CD4-positive, CD25-positive, alpha-beta regulatory T cell (primary cell): ENCODE data around the gene RNF166. TPM values are rescaled to one million over a fixed set of nuclear protein-coding genes. Genes with fewer than 3 reads are reported as not detected.
A peak's percentile ranks its signal among the peaks of the same experiment; 100 is the strongest.

Source experiments
- ATAC-seq, 2 donors: fragments of 150-1000 bp; cut with Tn5 transposase; one replicate each; pipeline ENCODE4 v1.10.0; 2021; ENCODE audit warnings: low read depth in 2 of 2, moderate number of reproducible peaks in 2 of 2, moderate library complexity in 1 of 2
- DNase-seq, 3 donors: peaks; one replicate each; pipeline versions ENCODE4 v3.0.0 to v3.0.0-alpha.2; 2012 to 2022; ENCODE audit warnings: mixed read lengths in 1 of 3
- H3K27ac ChIP-seq: one replicate; pipeline ENCODE4 v1.7.0; 2013; ENCODE audit warnings: mild to moderate bottlenecking, low read length; ENCODE audit not compliant: insufficient read depth, poor library complexity, severe bottlenecking
- H3K27me3 ChIP-seq: one replicate; pipeline ENCODE4 v1.7.0; 2013; ENCODE audit warnings: low read length; ENCODE audit not compliant: control insufficient read depth, insufficient read depth
- H3K36me3 ChIP-seq: one replicate; pipeline ENCODE4 v1.7.0; 2013; ENCODE audit warnings: mild to moderate bottlenecking, low read length, moderate library complexity; ENCODE audit not compliant: control insufficient read depth, insufficient read depth
- H3K4me1 ChIP-seq: 2 replicates; pipeline ENCODE4 v1.7.0; 2013; ENCODE audit warnings: mild to moderate bottlenecking, low read length; ENCODE audit not compliant: insufficient read depth, control insufficient read depth, poor library complexity, severe bottlenecking
- H3K4me3 ChIP-seq: one replicate; pipeline ENCODE4 v1.7.0; 2013; ENCODE audit warnings: low read depth, mild to moderate bottlenecking, low read length, moderate library complexity
- H3K9me3 ChIP-seq, 2 experiments: 1 replicate in 1 of 2; 2 replicates in 1 of 2; pipeline ENCODE4 v1.7.0; 2013; ENCODE audit warnings: low read length in 2 of 2, mild to moderate bottlenecking in 1 of 2, moderate library complexity in 1 of 2; ENCODE audit not compliant: control insufficient read depth in 2 of 2
- H3K27ac Mint-ChIP-seq, 3 donors: one replicate each; pipeline ENCODE4 v1.8.0; 2020 to 2022; ENCODE audit warnings: mild to moderate bottlenecking in 3 of 3, mixed read lengths in 3 of 3, moderate library complexity in 2 of 3
- H3K27me3 Mint-ChIP-seq: one replicate; pipeline ENCODE4 v1.8.0; 2022; ENCODE audit warnings: mild to moderate bottlenecking, mixed read lengths
- H3K36me3 Mint-ChIP-seq: one replicate; pipeline ENCODE4 v1.8.0; 2020; ENCODE audit warnings: mixed read lengths
- H3K4me1 Mint-ChIP-seq, 4 donors: one replicate each; pipeline ENCODE4 v1.8.0; 2020 to 2022; ENCODE audit warnings: mixed read lengths in 4 of 4, mild to moderate bottlenecking in 1 of 4
- H3K4me3 Mint-ChIP-seq, 4 donors: one replicate each; pipeline ENCODE4 v1.8.0; 2020 to 2022; ENCODE audit warnings: mild to moderate bottlenecking in 4 of 4, mixed read lengths in 4 of 4, moderate library complexity in 3 of 4
- H3K9me3 Mint-ChIP-seq, 7 donors: one replicate each; pipeline ENCODE4 v1.8.0; 2020 to 2022; ENCODE audit warnings: mixed read lengths in 7 of 7, mild to moderate bottlenecking in 3 of 7, moderate library complexity in 2 of 7
- polyA plus RNA-seq, 4 donors: library from polyadenylated mRNA; unstranded; fragments of 300-500 nt; fragmentation: Illumina TruSeq; gene quantifications; one replicate each; pipeline ENCODE4 v1.2.3, GENCODE V29; 2021
- total RNA-seq: library from RNA; stranded (reverse); gene quantifications from one replicate; pipeline ENCODE4 v1.2.3, GENCODE V29; 2022

Gene RNF166
- total and polyA plus RNA-seq, 5 donors from 2014 or later, result 63.6 to 420 (median 98.0) TPM

DNA sequence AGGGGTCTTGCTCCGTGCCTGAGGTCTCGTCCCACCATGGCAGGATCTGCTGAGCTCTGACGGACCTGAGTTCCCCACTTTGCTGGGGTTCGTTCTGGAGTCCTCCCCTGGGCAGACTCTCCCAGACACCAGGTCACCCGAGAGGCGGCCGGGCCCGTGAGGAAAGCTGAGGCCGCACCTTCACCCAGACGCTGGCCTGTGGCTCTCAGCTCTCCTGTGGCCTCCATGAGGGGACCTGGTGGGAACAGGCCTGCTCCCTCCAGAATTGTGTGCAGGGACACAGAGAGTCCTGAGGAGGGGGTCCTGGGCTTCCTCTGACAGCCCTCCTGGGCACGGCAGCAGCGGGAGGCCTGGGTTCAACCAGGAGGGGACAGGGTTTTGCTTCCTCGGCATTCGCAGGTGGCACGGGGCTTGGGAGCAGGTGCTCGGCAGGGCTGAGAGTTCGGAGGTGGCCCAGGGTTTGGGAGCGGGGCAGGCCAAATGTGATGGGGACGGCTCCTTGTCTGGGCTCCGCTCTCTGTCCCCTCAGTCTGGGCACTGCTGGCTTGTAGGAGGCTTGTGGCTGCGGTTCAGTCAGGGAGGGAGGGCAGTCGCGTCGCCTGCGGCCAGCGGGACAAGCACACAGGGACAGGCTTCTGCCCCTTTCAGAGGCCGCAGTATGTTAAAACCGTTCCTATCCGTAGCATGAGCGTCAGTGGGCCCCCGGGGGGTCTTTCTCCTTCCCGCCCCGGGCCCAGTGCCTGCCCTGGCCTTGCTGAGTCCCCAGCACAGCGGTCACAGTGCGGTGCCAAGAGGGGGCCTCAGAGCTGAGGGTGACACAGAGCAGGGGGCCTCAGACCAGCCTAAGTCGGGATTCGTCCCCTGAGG is 11.8 kb downstream of the RNF166 start:
- peak overlapping the region in 2 of 3 donors; percentile 32 to 87 for H3K27ac Mint-ChIP-seq
- peaks cover 37% of the 10 kb centered on the region for H3K36me3 ChIP-seq
- no peaks in the 10 kb centered on the region for H3K9me3 Mint-ChIP-seq
- H3K4me3 ChIP-seq, result no peak overlapping the region
- DNase-seq (no peak), ATAC-seq (no peak)
- no peaks in the 10 kb centered on the region for H3K9me3 ChIP-seq
- H3K4me1 Mint-ChIP-seq, result peaks cover 0 to 66% (median 14%) of the 10 kb centered on the region in 4 donors
- peaks cover 63% of the 10 kb centered on the region for H3K4me1 ChIP-seq
- H3K27ac ChIP-seq, result peak overlapping the region; percentile 14
- peak overlapping the region in 1 of 4 donors; percentile 47 for H3K4me3 Mint-ChIP-seq
- peaks cover 3% of the 10 kb centered on the region for H3K36me3 Mint-ChIP-seq
- no peaks in the 10 kb centered on the region for H3K27me3 Mint-ChIP-seq
- no peaks in the 10 kb centered on the region for H3K27me3 ChIP-seq

DNA sequence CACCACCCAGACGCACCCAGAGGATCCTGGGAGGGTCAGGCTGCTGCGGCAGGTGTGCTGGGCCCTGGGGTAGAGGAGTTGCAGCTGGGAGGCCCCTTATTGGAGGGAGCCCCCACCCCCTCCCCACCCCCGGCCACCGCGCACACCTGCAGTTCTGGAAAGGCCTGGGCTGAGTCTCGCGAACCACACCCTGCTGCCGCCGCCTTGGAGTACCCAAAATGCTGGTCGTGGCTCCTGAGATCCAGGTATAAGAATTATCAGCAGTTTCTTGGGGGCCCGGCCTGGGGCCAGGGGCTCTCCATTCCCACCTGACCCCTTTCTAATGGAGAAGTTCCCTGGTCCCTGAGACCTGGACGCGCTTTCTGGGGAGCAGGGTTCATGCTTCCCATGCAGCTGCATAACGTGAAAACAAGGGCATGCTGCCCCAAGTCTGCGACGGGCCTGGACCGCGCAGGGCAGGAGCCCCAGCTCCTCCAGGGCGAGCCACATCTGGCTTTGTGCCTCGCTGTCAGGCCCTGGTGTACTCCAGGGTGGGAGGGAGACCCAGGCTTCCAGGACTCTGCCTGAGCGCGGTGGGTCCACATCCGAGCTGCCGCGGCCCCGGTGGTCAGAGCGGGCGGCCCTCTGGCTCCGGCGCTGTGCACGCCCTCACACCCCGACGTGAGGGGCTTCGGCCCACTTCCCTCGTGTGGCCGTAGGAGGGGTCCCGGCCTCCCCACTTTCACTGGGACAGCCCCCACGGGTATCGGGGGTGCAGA is 12.6 kb downstream of the RNF166 start:
- Histone ChIP-seq H3K9me3 (no peaks in the 10 kb centered on the region), H3K36me3 (peaks cover 29% of the 10 kb centered on the region), H3K4me3 (no peak overlapping the region), H3K27me3 (no peaks in the 10 kb centered on the region), H3K4me1 (peaks cover 54% of the 10 kb centered on the region), H3K27ac (no peak overlapping the region)
- no peaks in the 10 kb centered on the region for H3K9me3 Mint-ChIP-seq
- peaks cover 0 to 74% (median 18%) of the 10 kb centered on the region in 4 donors for H3K4me1 Mint-ChIP-seq
- DNase-seq (no peak), ATAC-seq (no peak)
- peak overlapping the region; percentile 69 to 90 (median 89) for H3K27ac Mint-ChIP-seq
- H3K27me3 Mint-ChIP-seq, result no peaks in the 10 kb centered on the region
- H3K4me3 Mint-ChIP-seq, result peak overlapping the region in 2 of 4 donors; percentile 51 to 61
- peaks cover 3% of the 10 kb centered on the region for H3K36me3 Mint-ChIP-seq

DNA sequence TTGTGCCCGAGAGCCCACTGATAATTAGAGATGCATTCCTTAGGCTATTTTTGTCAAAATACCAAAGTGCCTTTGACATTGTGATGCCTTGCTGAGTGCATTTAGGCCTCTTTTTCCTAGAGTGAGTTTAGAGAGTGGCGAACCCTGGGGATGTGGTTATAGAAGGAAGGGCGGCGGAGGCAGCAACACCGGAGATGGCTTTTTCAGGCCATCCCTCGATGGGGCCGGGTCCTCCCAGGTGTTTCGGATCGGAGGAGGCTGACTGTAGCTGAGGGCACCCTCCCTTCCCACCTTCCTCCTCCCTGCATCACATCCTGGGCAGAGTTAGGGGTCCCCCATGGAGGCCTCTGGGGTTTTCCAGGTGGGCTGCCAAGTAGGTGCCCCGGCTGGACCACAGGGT is 13.3 kb downstream of the RNF166 start:
- Histone ChIP-seq H3K27ac (peak overlapping the region; percentile 64), H3K27me3 (no peaks in the 10 kb centered on the region), H3K4me1 (peaks cover 47% of the 10 kb centered on the region), H3K36me3 (peaks cover 23% of the 10 kb centered on the region), H3K9me3 (no peaks in the 10 kb centered on the region), H3K4me3 (peak overlapping the region; percentile 41)
- Mint-ChIP-seq H3K36me3 (peaks cover 3% of the 10 kb centered on the region), H3K27me3 (no peaks in the 10 kb centered on the region), H3K9me3 (no peaks in the 10 kb centered on the region), H3K4me1 (peaks cover 0 to 73% (median 16%) of the 10 kb centered on the region in 4 donors), H3K27ac (peak overlapping the region; percentile 89 to 95 (median 90)), H3K4me3 (peak overlapping the region; percentile 61 to 88 (median 66))
- DNase-seq (peak in 1 of 3 donors; percentile 68), ATAC-seq (no peak)

DNA sequence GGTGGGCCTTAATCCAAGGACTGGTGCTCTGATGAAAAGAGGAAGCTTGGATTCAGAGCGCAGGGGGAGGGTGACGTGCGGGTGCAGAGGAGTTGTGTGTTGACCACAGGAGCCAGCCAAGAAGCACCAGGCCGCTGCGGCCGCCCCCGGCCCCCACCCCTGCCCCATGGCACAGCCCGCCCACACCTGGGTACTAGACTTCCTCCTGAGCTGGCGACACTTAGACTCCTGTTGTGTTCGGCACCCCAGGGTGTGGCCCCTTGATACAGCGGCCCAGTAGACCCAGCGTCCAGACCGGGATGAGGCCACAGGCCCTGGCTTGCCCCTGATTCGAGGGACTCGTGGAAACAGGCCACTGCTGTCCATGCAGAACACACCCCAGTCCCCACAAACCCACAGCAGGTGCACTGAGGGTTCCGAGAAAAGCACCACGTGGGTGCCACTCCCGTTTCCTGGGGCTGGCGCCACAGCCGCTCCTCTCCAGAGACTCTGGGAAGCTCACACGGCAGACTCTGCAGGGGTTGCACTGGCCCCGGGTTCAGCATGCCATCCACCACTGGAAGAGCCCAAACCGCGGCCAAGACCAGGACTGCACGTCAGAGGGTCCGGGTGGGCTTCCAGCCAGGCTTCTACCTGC is 14.2 kb downstream of the RNF166 start:
- peak overlapping the region; percentile 41 for H3K4me3 ChIP-seq
- no peaks in the 10 kb centered on the region for H3K27me3 ChIP-seq
- DNase-seq (peak in 1 of 3 donors; percentile 89), ATAC-seq (peak; percentile 64 to 67)
- peak overlapping the region; percentile 89 to 95 (median 90) for H3K27ac Mint-ChIP-seq
- H3K4me1 Mint-ChIP-seq, result peaks cover 0 to 69% (median 15%) of the 10 kb centered on the region in 4 donors
- H3K4me1 ChIP-seq, result peaks cover 43% of the 10 kb centered on the region
- H3K27me3 Mint-ChIP-seq, result no peaks in the 10 kb centered on the region
- no peaks in the 10 kb centered on the region for H3K9me3 ChIP-seq
- peaks cover 15% of the 10 kb centered on the region for H3K36me3 ChIP-seq
- peak overlapping the region; percentile 74 to 88 (median 82) for H3K4me3 Mint-ChIP-seq
- H3K9me3 Mint-ChIP-seq, result no peaks in the 10 kb centered on the region
- peak overlapping the region; percentile 64 for H3K27ac ChIP-seq
- peaks cover 3% of the 10 kb centered on the region for H3K36me3 Mint-ChIP-seq

DNA sequence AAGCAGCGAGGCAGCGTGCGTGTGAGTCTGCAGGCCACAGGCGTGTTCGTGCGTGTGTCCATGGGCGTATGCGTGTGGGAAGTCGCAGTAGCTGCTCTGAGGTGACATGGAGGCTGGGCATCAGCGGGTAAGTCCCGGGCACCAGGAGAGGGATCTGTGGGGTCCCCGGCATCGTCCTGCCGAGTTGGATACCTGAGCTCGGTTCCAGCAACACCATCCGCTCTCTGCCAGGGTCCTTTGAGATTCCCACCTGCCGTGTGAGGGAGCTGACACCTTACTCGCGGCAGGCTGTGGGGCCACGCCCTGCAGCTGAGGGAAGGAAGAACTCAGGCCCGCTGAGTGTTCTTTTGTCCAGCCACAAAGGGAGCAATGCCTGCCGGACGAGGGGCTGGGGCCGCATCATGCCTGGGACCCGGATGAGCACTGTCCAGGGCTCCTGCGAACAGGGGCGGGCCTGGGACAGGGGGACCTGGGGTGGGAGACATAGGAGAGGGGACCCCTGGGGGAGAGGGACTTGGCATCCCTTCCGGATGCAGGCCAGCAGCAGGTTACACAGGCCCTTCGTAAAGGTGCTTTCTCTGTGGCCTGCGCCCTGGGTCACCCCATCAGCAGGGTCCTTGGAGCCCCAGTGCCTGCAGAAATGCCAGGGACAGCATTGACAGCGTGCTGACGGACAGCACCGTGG is 14.9 kb downstream of the RNF166 start:
- H3K9me3 ChIP-seq, result no peaks in the 10 kb centered on the region
- DNase-seq, result no peak
- peaks cover 3% of the 10 kb centered on the region for H3K36me3 Mint-ChIP-seq
- peaks cover 48% of the 10 kb centered on the region for H3K4me1 ChIP-seq
- peaks cover 8% of the 10 kb centered on the region for H3K36me3 ChIP-seq
- H3K9me3 Mint-ChIP-seq, result no peaks in the 10 kb centered on the region
- peak overlapping the region; percentile 26 for H3K4me3 ChIP-seq
- H3K27ac Mint-ChIP-seq, result peak overlapping the region; percentile 73 to 94 (median 90)
- H3K27me3 Mint-ChIP-seq, result no peaks in the 10 kb centered on the region
- no peak for ATAC-seq
- H3K4me1 Mint-ChIP-seq, result peaks cover 0 to 67% (median 15%) of the 10 kb centered on the region in 4 donors
- peak overlapping the region; percentile 78 to 88 (median 82) for H3K4me3 Mint-ChIP-seq
- peak overlapping the region; percentile 64 for H3K27ac ChIP-seq
- no peaks in the 10 kb centered on the region for H3K27me3 ChIP-seq

DNA sequence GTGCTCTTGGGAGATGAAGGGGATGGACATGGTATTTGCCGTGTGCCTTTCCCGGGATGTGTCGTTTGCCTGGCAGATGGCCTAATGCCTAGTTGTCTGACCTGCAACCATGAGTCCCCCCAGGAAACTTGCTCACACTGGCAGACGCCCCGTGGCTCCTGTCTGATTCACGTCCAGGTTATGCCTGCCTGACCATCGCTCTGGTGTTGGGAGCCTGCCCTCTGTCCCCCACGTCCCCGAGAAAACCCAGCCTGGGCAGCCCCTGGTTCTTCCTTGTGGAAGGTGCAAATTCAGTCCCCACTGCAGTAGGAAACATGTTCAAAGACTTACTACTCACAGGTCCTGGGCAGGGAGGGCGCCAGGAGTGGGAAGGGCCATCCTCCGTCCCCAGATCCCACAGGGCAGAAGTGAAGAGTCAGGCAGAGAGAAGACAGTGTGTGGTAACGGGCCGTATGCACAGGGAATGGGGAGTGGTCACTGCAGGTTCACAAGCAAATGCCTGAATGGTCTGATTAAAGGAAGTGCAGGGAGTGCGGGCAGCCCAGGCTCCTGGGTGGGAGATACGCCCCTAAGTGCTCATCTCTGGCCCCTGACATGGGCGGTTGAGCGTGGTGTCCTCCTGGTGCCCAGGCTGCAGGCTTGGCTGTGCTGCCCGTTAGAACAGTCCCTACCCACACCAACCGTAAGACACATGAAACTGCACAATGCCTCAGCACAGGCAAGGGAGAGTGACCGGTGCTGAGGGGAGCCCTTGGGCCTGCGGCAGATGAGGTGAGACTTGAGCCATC is 15.7 kb downstream of the RNF166 start:
- H3K27me3 ChIP-seq, result no peaks in the 10 kb centered on the region
- no peak overlapping the region for H3K4me3 ChIP-seq
- no peak overlapping the region for H3K27ac ChIP-seq
- ATAC-seq (no peak), DNase-seq (no peak)
- Mint-ChIP-seq H3K36me3 (no peaks in the 10 kb centered on the region), H3K4me1 (peaks cover 0 to 67% (median 15%) of the 10 kb centered on the region in 4 donors), H3K4me3 (peak overlapping the region; percentile 58 to 83 (median 75)), H3K9me3 (no peaks in the 10 kb centered on the region), H3K27me3 (no peaks in the 10 kb centered on the region), H3K27ac (peak overlapping the region; percentile 71 to 94 (median 73))
- peaks cover 1% of the 10 kb centered on the region for H3K36me3 ChIP-seq
- H3K9me3 ChIP-seq, result no peaks in the 10 kb centered on the region
- peaks cover 53% of the 10 kb centered on the region for H3K4me1 ChIP-seq
